ENCODE data around the gene AHDC1.

The AHDC1 gene

DNA sequence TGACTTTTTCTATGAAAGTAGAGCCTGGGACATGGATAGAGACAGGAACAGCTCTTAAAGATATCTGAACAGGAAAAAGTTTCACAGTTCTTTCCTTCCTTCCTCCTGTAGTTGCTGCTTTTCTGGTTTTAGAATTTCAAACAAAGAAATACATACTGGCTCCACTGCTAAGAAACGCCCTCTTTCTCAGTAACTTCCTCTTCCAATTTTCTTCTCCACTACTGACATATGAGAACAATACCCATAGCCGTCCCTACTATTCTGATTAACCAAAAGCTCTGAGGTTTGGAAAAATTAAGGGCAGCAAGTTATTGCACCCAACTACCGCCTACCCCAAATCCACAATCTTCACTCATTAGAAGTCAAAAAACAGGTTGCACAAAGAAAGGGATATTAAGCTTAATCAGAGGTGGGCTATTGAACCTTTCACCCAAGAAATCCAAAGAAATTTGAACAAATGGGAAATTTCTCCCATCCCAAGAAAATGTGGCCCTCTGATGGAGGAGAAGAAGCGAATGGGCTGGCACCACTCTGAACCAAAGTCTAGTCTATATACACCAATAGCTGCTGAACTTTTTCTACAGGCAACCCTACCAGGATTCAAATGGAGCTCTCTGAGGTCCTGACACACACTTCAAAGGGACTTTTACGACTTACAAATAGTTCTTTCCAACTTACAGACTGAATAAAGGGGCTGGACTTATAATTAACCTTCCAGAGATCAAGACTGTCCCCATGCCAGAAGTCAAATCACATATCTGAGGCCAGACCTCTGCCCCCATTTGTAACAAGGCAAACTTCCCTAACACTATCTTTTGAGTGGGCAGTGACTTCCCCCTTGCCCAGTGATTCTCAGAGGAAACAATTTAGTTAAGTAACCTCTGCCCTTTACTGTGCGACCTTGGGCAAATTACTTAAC, 115.7 kb downstream of the AHDC1 start:
- DNase-seq (ENCODE audit: low read depth in 2 of 2) = no peak

DNA sequence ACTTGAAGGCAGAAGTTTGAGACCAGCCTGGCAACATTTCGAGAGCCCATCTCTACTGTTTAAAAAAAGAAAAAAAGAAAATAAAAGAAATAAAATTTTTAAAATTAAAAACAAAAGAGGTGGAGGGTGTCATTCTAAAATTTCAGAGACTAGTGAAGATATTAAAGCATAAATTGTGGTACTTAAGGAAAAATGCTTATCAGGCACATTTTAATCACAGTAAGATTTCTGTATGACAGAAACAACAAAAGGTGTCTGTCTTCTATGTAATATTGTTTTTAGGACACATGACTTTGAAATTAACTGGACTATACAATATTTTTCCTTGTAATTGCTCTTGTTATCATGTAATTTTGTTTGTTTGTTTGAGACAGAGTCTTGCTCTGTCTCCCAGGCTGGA, 118.6 kb downstream of the AHDC1 start:
- no peak for DNase-seq (ENCODE audit: low read depth in 2 of 2)

Measured in activated CD4-positive, alpha-beta T cell treated with anti-CD3 and anti-CD28 coated beads for 24 hours (primary cell).